H1 (cell line): ENCODE data around the gene HES5. TPM values are rescaled to one million over a fixed set of nuclear protein-coding genes. Genes with fewer than 3 reads are reported as not detected.

Source experiments
- EGR1 ChIP-seq: IDR thresholded peaks from 2 replicates; pipeline ENCODE4 v1.6.1; 2011; ENCODE audit warnings: low read depth, low read length, borderline replicate concordance
- EZH2 ChIP-seq: fragments of 200-600 bp; sonication (generic); IDR thresholded peaks from 2 replicates; pipeline ENCODE4 v1.7.1; 2012; ENCODE audit warnings: low read depth, mild to moderate bottlenecking, moderate library complexity, low read length, inconsistent platforms; ENCODE audit not compliant: severe bottlenecking
- RBBP5 ChIP-seq: IDR thresholded peaks from 2 replicates; pipeline ENCODE4 v1.7.1; 2012; ENCODE audit warnings: low read depth, mild to moderate bottlenecking, inconsistent platforms, low read length, moderate library complexity, borderline replicate concordance
- polyA plus RNA-seq, 7 experiments: library from polyadenylated mRNA; depleted of rRNA in 3 of 7; stranded (reverse) in 5 of 7; unstranded in 2 of 7; fragments of >200 nt in 5 of 7; fragments of 200-250 nt in 2 of 7; gene quantifications; 1 replicate in 5 of 7; 2 replicates in 1 of 7; 4 replicates in 1 of 7; pipeline versions ENCODE4 v1.2.1 to v1.2.3, GENCODE V29; 2011 to 2013; ENCODE audit warnings: missing spikeins in 2 of 7, mixed read lengths in 2 of 7
- total RNA-seq: library from RNA; stranded (reverse); fragmentation: NEBNext Ultra II Directional; extraction: Animal tissue kit (Norgen Biotek cat#: 25700); gene quantifications from 2 replicates; pipeline ENCODE4 v1.2.1, GENCODE V29; 2021

The HES5 gene
- total and polyA plus RNA-seq, 2 of the 8 experiments (the other 6 are each of a cell fraction or from before 2014, with no cell fraction given), result 0.22 TPM; not detected in 1

GRCh38 chr1:2501041-2501819 lies 28.8 kb downstream of the HES5 start (continued):
- no peak for TF ChIP-seq EZH2
- TF ChIP-seq RBBP5, result no peak
- TF ChIP-seq EGR1, result no peak
- TF ChIP-seq, all 59 proteins: peak for 0
